ENCODE data around the gene ARID2.
A peak's percentile ranks its signal among the peaks of the same experiment; 100 is the strongest.

The ARID2 gene

GRCh38 chr12:45725631-45726602 is 3.6 kb upstream of the ARID2 start:
- DNase-seq, result peak; percentile 55

GRCh38 chr12:45726603-45727300 is 2.8 kb upstream of the ARID2 start:
- DNase-seq, result no peak

- DNase-seq, result peak; percentile 99
Measured at GRCh38 chr12:45727301-45727979, 2.1 kb upstream of the ARID2 start.

- DNase-seq, result no peak
Measured at GRCh38 chr12:45727980-45728629, 1.4 kb upstream of the ARID2 start.

DNA sequence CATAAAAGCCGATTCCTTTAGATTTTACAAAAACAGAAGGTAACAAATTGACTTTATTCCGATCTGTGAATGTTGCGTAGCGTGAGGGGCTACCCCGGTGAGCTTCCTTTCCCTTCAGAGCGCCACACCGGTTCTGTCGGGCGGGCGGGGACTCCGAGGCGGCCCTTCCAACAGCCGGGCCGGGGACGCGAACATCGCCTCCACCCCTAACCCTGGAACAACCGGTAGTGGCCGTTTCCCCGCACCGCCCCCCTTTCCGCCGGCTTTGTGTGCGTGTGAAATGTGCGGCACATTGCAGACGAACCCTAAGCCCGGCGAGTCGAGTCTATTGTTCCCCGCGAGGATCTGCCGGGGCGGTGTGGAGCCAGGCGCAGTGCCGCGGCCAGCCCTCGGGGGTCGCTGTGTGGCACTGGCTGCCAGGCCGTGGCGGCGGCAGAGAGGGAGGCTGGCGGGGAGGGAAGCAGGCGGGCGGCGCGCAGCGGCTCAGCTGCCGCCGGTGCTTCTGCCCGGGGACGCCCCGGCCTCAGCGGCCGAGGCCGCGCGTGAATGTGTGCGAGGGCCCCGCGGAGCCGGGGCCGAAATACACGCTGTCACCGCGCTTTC is 775 bp upstream of the ARID2 start:
- DNase-seq, result peak; percentile 93

DNA sequence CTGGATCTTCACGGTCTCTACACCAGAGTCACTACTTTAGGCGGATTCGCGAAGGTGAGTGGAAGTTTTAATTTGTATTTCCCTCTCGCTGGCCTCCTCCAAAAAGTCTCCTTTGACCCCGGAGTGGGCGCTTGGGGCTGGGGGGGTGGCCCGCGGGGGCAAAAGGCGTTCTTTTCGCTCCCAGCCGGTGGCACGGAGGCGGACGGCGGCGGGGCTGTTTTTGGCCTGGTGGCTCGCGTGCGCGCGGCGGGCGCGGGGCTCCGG is 510 bp downstream of the ARID2 start:
- no peak for DNase-seq

DNA sequence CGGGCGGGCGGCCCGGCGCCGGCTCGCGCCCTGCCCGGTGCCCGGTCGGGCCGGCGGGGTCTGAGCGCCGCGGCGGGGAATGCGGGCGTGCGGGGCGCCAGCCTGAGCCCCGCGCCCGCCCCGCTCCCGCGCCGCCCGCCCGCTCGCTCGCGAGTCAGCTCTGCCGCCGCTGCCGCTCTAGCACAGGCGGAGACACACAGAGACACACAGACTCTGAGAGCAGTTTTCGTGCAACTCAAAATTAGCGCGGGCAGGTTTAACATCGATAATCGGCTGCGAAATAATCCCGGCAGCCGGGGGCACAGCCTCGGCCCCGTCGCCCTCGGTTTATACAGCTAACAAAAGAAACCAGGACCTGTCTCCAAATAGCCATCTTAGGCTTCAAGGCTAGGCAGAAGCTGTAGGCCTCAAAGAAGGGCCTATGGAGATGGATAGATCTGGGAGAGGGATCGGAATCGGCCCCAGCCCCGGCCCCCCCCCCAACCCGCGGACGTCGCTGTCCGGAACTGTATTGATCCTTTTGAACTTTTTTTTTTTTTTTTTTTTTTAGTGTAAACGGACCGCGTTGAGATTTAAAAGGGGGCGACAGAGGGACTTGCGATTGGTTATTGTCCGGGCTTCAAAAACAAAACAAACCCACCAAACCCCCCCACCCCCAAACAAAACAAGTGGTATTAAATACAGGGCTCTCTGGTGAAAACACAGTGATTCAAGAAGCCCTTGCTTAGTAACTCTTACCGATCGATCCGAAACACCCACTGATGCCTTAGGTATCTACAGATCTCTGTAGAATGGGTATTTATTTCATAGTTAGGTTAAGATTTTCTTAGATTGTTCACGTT is 1.1 kb downstream of the ARID2 start:
- DNase-seq, result peak; percentile 49

DNA sequence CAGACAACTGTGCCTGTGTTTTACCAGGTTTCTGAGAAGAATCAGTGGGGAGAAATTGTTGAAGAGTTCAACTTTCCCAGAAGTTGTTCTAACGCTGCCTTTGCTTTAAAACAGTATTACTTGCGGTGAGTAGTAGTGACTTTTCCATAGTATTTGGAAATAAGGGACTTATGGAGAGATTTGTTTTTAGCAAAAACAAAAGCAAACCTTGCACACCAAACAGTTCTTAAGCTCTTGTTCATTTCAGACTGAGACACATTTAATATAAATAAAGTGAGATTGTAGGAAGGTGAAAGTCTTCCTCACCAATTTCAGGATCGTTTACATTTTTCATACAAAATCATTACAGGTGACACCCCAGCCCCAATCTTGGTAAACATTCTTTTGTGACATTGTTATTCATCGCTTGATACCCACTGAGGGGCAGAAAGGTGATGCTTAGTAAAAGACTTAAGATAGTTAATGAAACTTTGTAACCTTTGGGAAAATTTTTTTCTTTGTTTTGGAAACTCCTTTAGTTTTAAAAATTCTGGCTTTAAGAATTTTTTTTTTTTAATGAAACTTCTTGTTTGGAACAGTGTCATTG is 1.8 kb downstream of the ARID2 start:
- DNase-seq, result no peak

- peak; percentile 46 for DNase-seq
Measured at GRCh38 chr12:45732250-45732649, 2.7 kb downstream of the ARID2 start.

DNA sequence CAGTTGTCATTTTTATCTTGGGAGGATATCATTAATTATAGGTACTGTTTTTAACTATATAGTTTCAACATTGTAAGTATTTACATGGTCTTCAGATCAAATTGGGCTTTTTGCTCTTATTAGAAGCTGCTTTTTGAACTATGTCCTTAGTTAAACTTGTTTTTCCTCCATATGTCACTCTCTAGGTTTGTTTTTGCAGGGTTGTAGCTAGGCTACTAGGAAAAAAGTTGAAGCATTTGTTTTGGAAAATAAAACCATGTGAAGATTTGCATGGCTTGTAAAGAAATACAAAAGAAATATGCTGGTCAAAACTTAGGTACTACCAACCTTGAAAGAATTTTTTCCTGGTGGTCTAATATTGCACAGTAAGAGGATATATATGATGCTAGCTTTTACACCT is 3.4 kb downstream of the ARID2 start:
- DNase-seq, result no peak

DNA sequence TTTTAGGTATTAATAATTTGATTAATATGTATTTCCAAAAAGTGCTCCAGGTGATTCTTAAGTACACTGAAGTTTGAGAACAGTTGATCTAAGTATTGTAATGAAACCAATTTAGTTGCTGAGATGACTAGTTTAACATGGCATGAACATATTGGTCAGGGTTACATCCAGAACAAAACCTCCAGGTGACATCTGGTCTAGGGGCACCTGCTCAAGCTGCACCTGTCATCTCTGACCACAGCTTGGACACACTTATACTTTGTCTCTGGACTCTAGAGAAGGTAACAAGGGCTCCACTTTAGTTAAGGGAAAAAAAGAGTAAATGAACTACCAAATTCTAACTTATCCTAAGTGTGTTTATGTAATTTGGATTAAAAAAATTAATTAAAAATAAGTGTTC is 8.1 kb downstream of the ARID2 start:
- DNase-seq, result no peak

DNA sequence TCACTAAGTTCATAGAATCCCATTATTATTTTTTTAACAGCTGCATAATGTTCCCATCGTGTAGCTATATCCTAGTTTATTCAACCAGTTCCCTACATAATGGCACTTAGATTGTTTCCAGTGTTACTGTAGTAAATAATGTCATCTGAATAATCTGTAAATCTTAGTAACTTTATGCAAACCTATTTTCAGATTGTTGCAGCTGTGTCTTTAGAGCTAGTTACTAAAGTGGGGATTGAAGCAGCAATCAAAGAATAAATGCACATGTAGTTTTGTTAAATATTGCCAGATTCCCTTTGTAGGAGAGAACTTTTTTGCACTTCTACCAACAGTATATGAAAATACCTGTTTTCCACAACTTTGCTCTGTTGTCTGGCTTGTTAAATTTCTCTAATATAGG is 13.1 kb downstream of the ARID2 start:
- DNase-seq, result no peak

- no peak for DNase-seq
Measured at GRCh38 chr12:45743247-45743646, 13.7 kb downstream of the ARID2 start.

- peak; percentile 65 for DNase-seq
Measured at GRCh38 chr12:45745861-45746277, 16.4 kb downstream of the ARID2 start.

DNA sequence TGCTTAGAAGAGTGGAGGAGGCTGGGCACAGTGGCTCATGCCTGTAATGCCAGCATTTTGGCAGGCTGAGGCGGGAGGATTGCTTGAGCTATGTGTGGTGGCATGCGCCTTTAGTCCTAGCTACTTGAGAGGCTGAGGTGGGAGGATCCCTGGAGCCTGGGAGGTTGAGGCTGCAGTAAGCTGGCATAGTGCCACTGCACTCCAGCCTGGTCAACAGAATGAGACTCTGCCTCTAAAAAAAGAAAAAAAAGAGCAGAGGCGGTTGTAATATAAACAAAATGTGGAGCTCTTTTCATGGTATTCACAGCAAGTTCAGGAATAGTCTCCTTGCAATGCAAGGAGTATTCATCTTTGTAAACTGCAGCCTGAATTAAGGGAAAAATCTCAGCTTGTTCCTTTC is 27.2 kb downstream of the ARID2 start:
- no peak for DNase-seq

GRCh38 chr12:45757172-45757571 is 27.7 kb downstream of the ARID2 start:
- DNase-seq, result no peak

- DNase-seq, result no peak
Measured at GRCh38 chr12:45760333-45760732, 30.8 kb downstream of the ARID2 start.

DNA sequence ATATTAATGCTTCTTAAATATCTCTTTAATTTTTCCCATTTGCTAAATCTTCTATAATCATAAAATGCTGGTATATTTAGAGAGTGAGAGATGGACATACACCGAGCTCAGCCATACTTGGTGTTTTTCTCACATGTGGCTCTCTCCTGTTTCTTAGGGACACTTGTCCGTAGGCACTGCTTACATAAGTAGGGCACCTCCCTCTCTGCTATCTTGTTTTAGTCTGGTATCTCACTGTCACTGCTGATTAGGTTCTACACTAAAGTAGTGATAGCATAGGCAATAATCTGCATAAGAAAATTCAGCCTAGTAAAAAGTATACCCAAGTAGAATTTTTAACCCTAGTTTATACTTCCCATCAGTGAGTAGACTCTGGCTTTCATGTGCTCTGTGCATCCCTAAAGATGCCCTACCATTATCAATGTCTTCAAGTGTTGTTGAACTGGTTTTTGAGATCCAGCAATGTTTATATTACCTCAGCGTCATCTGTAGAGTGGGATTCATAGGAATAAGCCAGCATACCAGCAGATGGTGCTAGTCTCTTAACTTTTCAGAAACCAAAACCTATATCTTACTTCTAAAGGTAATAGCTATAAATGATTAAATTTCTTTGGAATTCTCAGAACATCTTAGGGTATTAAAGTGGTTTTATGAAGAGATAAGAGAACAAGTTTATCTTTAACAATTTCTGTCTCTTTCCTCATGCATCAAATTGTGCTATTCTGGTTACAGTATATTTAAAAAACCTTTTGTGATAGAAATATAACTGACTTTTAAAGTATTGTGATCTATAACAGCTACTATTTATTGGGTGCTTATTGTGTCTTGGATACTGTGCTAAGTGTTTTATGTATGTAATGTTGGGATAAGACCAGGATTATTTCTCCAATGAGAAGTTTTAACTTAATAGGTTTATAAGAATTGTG is 32.9 kb downstream of the ARID2 start:
- DNase-seq, result peak; percentile 30

- DNase-seq, result no peak
Measured at GRCh38 chr12:45763381-45763780, 33.9 kb downstream of the ARID2 start.

DNA sequence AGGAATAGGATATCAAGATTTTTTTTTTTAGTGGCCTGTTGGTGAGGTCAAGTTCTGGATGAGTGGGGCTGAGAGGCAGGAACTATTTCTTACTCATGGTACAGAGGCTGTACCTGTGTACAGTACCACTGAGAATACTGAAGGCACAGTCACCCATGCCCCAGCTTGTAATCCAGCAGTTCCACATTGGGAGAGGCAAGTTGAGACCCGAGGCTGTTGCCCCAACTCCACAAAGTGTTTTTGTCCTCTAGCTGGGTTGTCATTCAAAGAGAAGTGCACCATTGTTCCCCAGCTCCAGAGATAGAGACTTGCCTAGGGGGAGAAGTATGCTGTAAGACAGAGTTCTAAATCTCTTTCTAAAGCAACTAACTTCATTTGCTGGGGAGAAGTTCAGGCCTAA is 38.7 kb downstream of the ARID2 start:
- DNase-seq, result no peak
